HCT116 (cell line): Measurements from ENCODE around the gene TSEN34. TPM values are rescaled to one million over a fixed set of nuclear protein-coding genes. Genes with fewer than 3 reads are reported as not detected.

Experiments
- ATAC-seq: fragments of 200-7000 bp; cut with Tn5 transposase; 2 replicates; pipeline ENCODE4 v1.9.1; 2020; ENCODE audit warnings: mild to moderate bottlenecking, moderate library complexity
- BruUV-seq: library from RNA; stranded (reverse); fragments of 400-500 nt; replicated peaks from 2 replicates; lab custom pipeline; 2021; lab: Mats Ljungman, UMichigan
- CTCF ChIA-PET: fragments of 300-600 bp; sonication (Branson Sonifier 250); formaldehyde crosslinking; loops from one replicate; lab custom pipeline; 2021; ENCODE audit warnings: antibody characterized with exemption; lab: Charles Lee
- POLR2A ChIA-PET: fragments of 300-600, 350-600 bp; sonication (Branson Sonifier 250); formaldehyde crosslinking; loops from one replicate; lab custom pipeline; 2021; ENCODE audit warnings: antibody characterized with exemption; lab: Charles Lee
- RAD21 ChIA-PET, 2 experiments: fragments of 300-600 bp; sonication (Branson Sonifier 250); formaldehyde crosslinking; loops; one replicate each; lab custom pipeline; 2023; ENCODE audit warnings: low total read pairs in 2 of 2; ENCODE audit not compliant: uncharacterized antibody in 2 of 2, unreplicated experiment in 2 of 2, low non-redundant PET in 1 of 2; lab: Charles Lee
- DNase-seq: peaks from one replicate; pipeline ENCODE4 v3.0.0-alpha.2; 2010; ENCODE audit warnings: low read depth, low spot score
- H2AFZ ChIP-seq: fragments of 200-600 bp; shearing (Covaris generic), sonication (generic); 2 replicates; pipeline ENCODE4 v1.6.1; 2017; ENCODE audit warnings: low read depth, mixed run types, mixed read lengths, antibody characterized with exemption, low read length; ENCODE audit not compliant: poor library complexity, severe bottlenecking
- H3K27ac ChIP-seq: 2 replicates; pipeline ENCODE4 v1.5.1; 2012; ENCODE audit warnings: low read depth, low read length
- H3K27me3 ChIP-seq: fragments of 200-600 bp; sonication (generic); 2 replicates; pipeline ENCODE4 v1.6.1; 2016; ENCODE audit warnings: mixed run types, low read length, mixed read lengths; ENCODE audit not compliant: insufficient read depth
- H3K36me3 ChIP-seq, 2 experiments: fragments of 200-500 bp in 1 of 2; fragments of 200-600 bp in 1 of 2; sonication (Bioruptor generic) in 1 of 2; sonication (generic) in 1 of 2; 2 replicates each; pipeline versions ENCODE4 v1.5.1 to v1.6.1; 2014 to 2016; ENCODE audit warnings: low read length in 2 of 2, inconsistent platforms in 1 of 2, mixed read lengths in 1 of 2, mixed run types in 1 of 2; ENCODE audit not compliant: insufficient read depth in 2 of 2, control insufficient read depth in 1 of 2
- H3K4me1 ChIP-seq, 2 experiments: fragments of 200-600 bp in 1 of 2; sonication (generic) in 1 of 2; 2 replicates each; pipeline versions ENCODE4 v1.5.1 to v1.6.1; 2012 to 2017; ENCODE audit warnings: low read length in 2 of 2, inconsistent platforms in 1 of 2, mild to moderate bottlenecking in 1 of 2, mixed read lengths in 1 of 2, mixed run types in 1 of 2, moderate library complexity in 1 of 2; ENCODE audit not compliant: insufficient read depth in 2 of 2, control insufficient read depth in 1 of 2
- H3K4me2 ChIP-seq: fragments of 200-600 bp; sonication (generic); 2 replicates; pipeline ENCODE4 v1.6.1; 2017; ENCODE audit warnings: mixed run types, low read length, mixed read lengths
- H3K4me3 ChIP-seq, 2 experiments: fragments of 200-600 bp in 1 of 2; sonication (generic) in 1 of 2; replicated peaks in 1 of 2; 2 replicates each; pipeline ENCODE4 v1.5.1; 2011 to 2016; ENCODE audit warnings: low read length in 2 of 2, control low read depth in 1 of 2, low read depth in 1 of 2, mild to moderate bottlenecking in 1 of 2, mixed read lengths in 1 of 2, mixed run types in 1 of 2
- H3K79me2 ChIP-seq: fragments of 200-600 bp; sonication (generic); 2 replicates; pipeline ENCODE4 v1.6.1; 2017; ENCODE audit warnings: mild to moderate bottlenecking, mixed run types, low read length, moderate library complexity, mixed read lengths; ENCODE audit not compliant: insufficient read depth
- H3K9ac ChIP-seq: fragments of 200-600 bp; sonication (generic); 2 replicates; pipeline ENCODE4 v1.6.1; 2016; ENCODE audit warnings: low read length, mixed read lengths
- H3K9me2 ChIP-seq: fragments of 200-600 bp; sonication (generic), shearing (Covaris generic); 2 replicates; pipeline ENCODE4 v1.6.1; 2017; ENCODE audit warnings: mixed run types, mild to moderate bottlenecking, moderate library complexity; ENCODE audit not compliant: insufficient read depth
- H3K9me3 ChIP-seq, 2 experiments: fragments of 200-500 bp in 1 of 2; fragments of 200-600 bp in 1 of 2; sonication (Bioruptor generic) in 1 of 2; sonication (generic) in 1 of 2; 2 replicates each; pipeline ENCODE4 v1.6.1; 2014 to 2017; ENCODE audit warnings: low read length in 2 of 2, mixed read lengths in 2 of 2, inconsistent platforms in 1 of 2, low read depth in 1 of 2, mild to moderate bottlenecking in 1 of 2, mixed run types in 1 of 2, moderate library complexity in 1 of 2; ENCODE audit not compliant: control insufficient read depth in 1 of 2, insufficient read depth in 1 of 2
- H4K20me1 ChIP-seq: fragments of 200-600 bp; sonication (generic), shearing (Covaris generic); 2 replicates; pipeline ENCODE4 v1.6.1; 2017; ENCODE audit warnings: mixed run types, mild to moderate bottlenecking, moderate library complexity; ENCODE audit not compliant: insufficient read depth
- POLR2AphosphoS5 ChIP-seq: IDR thresholded peaks from 2 replicates; pipeline ENCODE4 v1.6.1; 2011; ENCODE audit warnings: mild to moderate bottlenecking, low read depth, low read length, moderate library complexity
- SIN3A ChIP-seq: IDR thresholded peaks from 2 replicates; pipeline ENCODE4 v1.6.1; 2012; ENCODE audit warnings: low read depth
- ZFX ChIP-seq: fragments of 450-650 bp; IDR thresholded peaks from 2 replicates; pipeline ENCODE4 v1.6.1; 2017
- intact Hi-C: fragments of 100-400 bp; cut with micrococcal nuclease; formaldehyde crosslinking; loops from 2 replicates; pipeline ENCODE4 v1.10.0; 2022
- total RNA-seq: library from RNA; stranded (reverse); gene quantifications from one replicate; pipeline ENCODE4 v1.2.1, GENCODE V29; 2021; ENCODE audit not compliant: unreplicated experiment
- TF ChIP-seq, protein P1 (sequence below): IDR thresholded peaks from 2 replicates; pipeline ENCODE4 v1.6.1; 2012; ENCODE audit warnings: low read depth

The TSEN34 gene
- total RNA-seq, 1 experiment from 2014 or later = 99.9 TPM

DNA sequence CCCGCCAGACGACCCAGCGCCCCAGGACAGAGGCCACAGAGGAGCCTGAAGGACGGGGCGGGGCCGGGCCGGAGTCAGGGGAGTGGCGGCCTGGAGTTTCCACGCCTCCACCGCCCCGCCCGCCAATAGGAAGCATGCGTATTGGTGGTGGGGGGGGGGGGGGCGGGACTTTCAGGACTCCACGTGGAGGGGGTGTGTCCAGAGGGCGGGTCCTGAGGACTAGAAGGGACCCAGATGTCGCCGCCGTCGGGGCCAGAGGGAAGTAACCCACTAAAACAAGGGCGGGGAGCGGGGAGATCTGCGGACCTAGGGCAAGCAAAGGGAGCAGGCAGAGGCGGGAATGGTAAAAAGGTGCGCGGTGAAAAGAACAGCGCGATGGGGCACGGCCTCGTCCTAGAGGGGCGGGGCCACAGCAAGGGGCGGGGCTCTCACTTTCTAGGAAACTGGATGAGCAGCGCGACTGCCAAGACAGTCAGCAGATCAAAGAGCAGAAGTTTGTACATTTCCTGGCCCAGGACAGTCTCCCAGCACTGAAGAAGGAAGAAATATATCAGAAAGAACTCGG is 28.8 kb upstream of the TSEN34 start:
- peak; percentile 65 for DNase-seq

More for the DNA sequence above, 28.8 kb upstream of the TSEN34 start:
- Histone ChIP-seq H3K4me3 (peak overlapping the region in 1 of 2 experiments; percentile 20; a peak in 1 of 4 replicates), H3K9me2 (no peaks in the 10 kb centered on the region), H3K9me3 (no peaks in the 10 kb centered on the region), H3K9ac (no peak overlapping the region; the same call in 1 of the 2 replicates), H3K4me1 (peaks cover 26 to 50% of the 10 kb centered on the region in 2 experiments), H3K27me3 (no peaks in the 10 kb centered on the region), H3K27ac (peak overlapping the region; percentile 22; the same call in 1 of the 2 replicates), H3K36me3 (no peaks in the 10 kb centered on the region; a peak in 1 of 4 replicates), H4K20me1 (no peaks in the 10 kb centered on the region), H2AFZ (no peak overlapping the region), H3K4me2 (peak overlapping the region; percentile 67), H3K79me2 (peaks cover 8% of the 10 kb centered on the region)
- peak; percentile 39 for ATAC-seq
- ChIA-PET POLR2A (no interaction called here), CTCF (interaction anchor here (1.1 kb wide), 1 partner anchor 11 kb away, joined by 3 read pairs; the partner anchor contains the start of gene TMC4), RAD21 (no interaction called here)
- BruUV-seq = no TSS peak
- TF ChIP-seq ZFX (no peak), SIN3A (no peak), POLR2AphosphoS5 (0 out of 2 replicates have a peak, but pooled peaks have one; percentile 39)
- TF ChIP-seq, protein P1, sequence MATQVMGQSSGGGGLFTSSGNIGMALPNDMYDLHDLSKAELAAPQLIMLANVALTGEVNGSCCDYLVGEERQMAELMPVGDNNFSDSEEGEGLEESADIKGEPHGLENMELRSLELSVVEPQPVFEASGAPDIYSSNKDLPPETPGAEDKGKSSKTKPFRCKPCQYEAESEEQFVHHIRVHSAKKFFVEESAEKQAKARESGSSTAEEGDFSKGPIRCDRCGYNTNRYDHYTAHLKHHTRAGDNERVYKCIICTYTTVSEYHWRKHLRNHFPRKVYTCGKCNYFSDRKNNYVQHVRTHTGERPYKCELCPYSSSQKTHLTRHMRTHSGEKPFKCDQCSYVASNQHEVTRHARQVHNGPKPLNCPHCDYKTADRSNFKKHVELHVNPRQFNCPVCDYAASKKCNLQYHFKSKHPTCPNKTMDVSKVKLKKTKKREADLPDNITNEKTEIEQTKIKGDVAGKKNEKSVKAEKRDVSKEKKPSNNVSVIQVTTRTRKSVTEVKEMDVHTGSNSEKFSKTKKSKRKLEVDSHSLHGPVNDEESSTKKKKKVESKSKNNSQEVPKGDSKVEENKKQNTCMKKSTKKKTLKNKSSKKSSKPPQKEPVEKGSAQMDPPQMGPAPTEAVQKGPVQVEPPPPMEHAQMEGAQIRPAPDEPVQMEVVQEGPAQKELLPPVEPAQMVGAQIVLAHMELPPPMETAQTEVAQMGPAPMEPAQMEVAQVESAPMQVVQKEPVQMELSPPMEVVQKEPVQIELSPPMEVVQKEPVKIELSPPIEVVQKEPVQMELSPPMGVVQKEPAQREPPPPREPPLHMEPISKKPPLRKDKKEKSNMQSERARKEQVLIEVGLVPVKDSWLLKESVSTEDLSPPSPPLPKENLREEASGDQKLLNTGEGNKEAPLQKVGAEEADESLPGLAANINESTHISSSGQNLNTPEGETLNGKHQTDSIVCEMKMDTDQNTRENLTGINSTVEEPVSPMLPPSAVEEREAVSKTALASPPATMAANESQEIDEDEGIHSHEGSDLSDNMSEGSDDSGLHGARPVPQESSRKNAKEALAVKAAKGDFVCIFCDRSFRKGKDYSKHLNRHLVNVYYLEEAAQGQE = no peak
- intact Hi-C loops = no loop called here
